Neural crest cell (in vitro differentiated cells): Measurements from ENCODE around the gene ARL4A. TPM values are rescaled to one million over a fixed set of nuclear protein-coding genes. Genes with fewer than 3 reads are reported as not detected.

Experiments
- DNase-seq: peaks from one replicate; pipeline ENCODE4 v3.0.0; 2021; ENCODE audit warnings: low read depth, mixed read lengths, low spot score
- H3K27ac Mint-ChIP-seq: one replicate; pipeline ENCODE4 v1.8.0; 2021; ENCODE audit warnings: mild to moderate bottlenecking, mixed read lengths; ENCODE audit not compliant: unreplicated experiment
- H3K27me3 Mint-ChIP-seq: 2 replicates; pipeline ENCODE4 v1.8.0; 2021; ENCODE audit warnings: low read depth, mild to moderate bottlenecking, mixed read lengths
- H3K36me3 Mint-ChIP-seq: 2 replicates; pipeline ENCODE4 v1.8.0; 2021; ENCODE audit warnings: low read depth, mild to moderate bottlenecking, mixed read lengths
- H3K4me1 Mint-ChIP-seq: 2 replicates; pipeline ENCODE4 v1.8.0; 2021; ENCODE audit warnings: mixed read lengths
- H3K4me3 Mint-ChIP-seq: one replicate; pipeline ENCODE4 v1.8.0; 2021; ENCODE audit warnings: mild to moderate bottlenecking, mixed read lengths
- H3K9me3 Mint-ChIP-seq: 2 replicates; pipeline ENCODE4 v1.8.0; 2021; ENCODE audit warnings: mixed read lengths
- CTCF ChIP-seq: fragments of 200-600 bp; sonication (generic); conservative IDR thresholded peaks from 2 replicates; pipeline ENCODE4 v1.5.0; 2021; ENCODE audit warnings: antibody characterized with exemption, mild to moderate bottlenecking
- total RNA-seq: library from RNA; stranded (reverse); gene quantifications from 2 replicates; pipeline ENCODE4 v1.2.1, GENCODE V29; 2021

ARL4A gene
- total RNA-seq, 1 donor from 2014 or later = 71.1 TPM

DNA sequence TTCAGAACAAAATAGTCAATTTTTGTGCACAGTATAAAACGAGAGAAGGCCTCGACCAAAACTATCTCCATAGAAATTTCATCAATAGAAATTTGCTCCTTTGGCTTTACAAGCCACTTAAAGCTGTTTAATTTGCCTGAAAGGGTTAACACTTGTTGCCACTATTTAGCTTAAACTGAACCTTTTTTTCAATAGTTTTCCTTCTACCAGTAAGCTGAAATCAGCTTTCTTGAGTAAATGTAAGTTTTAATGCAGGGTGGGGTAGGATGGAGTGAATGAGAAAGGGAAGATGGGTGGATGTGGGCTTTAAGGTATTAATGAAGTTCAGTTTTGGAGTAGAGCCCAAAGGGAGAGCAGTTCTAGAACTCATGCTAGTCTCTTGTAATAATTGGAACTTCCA is 39.5 kb downstream of the ARL4A start:
- no peaks in the 10 kb centered on the region for H3K36me3 Mint-ChIP-seq
- H3K27ac Mint-ChIP-seq = no peak overlapping the region
- peaks cover 28% of the 10 kb centered on the region for H3K4me1 Mint-ChIP-seq
- peaks cover 3% of the 10 kb centered on the region for H3K9me3 Mint-ChIP-seq
- H3K4me3 Mint-ChIP-seq = no peak overlapping the region
- TF ChIP-seq CTCF = no peak
- no peaks in the 10 kb centered on the region for H3K27me3 Mint-ChIP-seq
- no peak for DNase-seq

DNA sequence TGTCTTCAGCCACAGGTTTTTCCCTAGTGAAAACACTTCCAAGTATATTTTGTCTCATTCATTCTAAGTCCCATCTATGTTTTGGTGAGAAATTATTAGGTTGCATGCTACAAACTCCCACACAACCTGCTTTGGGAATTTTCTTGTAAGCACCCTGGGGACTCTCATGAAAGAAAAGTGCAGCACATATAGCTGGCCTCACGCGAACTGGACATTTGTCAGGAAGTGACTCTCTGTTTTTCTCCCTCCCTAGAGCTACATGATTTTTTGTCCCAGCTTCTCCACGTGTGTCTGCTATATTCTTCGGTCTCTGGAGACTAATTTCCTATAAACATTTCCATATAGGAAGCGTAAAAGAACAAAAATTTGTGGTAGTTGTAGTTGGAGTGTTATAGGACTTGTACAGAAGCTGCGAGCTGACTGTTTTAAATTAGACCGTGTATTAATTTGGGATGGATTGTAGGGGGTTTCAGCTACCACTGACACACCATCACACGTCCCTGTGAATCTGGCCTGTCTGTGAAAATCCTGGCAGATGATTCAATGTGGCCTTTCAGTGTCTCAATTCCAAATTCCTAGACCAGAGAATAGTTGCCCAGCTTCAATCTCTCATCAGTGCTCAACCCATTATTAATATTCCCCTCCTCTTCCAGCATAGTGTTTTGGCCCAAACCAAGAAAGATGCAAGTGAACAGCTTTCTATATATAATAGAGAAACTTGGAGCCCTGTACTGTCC is 40.2 kb downstream of the ARL4A start:
- peaks cover 3% of the 10 kb centered on the region for H3K9me3 Mint-ChIP-seq
- no peak for TF ChIP-seq CTCF
- no peak overlapping the region for H3K4me3 Mint-ChIP-seq

GRCh38 chr7:12728192-12728538 is 40.7 kb downstream of the ARL4A start:
- H3K4me1 Mint-ChIP-seq = peaks cover 22% of the 10 kb centered on the region
- DNase-seq = no peak
- no peak for TF ChIP-seq CTCF
- no peaks in the 10 kb centered on the region for H3K27me3 Mint-ChIP-seq
- no peak overlapping the region for H3K27ac Mint-ChIP-seq
- H3K36me3 Mint-ChIP-seq = no peaks in the 10 kb centered on the region
- H3K9me3 Mint-ChIP-seq = peaks cover 3% of the 10 kb centered on the region
- no peak overlapping the region for H3K4me3 Mint-ChIP-seq

More for the DNA sequence above, 40.2 kb downstream of the ARL4A start:
- H3K4me1 Mint-ChIP-seq = peaks cover 26% of the 10 kb centered on the region
- no peaks in the 10 kb centered on the region for H3K36me3 Mint-ChIP-seq
- DNase-seq = no peak
- no peak overlapping the region for H3K27ac Mint-ChIP-seq
- no peaks in the 10 kb centered on the region for H3K27me3 Mint-ChIP-seq

DNA sequence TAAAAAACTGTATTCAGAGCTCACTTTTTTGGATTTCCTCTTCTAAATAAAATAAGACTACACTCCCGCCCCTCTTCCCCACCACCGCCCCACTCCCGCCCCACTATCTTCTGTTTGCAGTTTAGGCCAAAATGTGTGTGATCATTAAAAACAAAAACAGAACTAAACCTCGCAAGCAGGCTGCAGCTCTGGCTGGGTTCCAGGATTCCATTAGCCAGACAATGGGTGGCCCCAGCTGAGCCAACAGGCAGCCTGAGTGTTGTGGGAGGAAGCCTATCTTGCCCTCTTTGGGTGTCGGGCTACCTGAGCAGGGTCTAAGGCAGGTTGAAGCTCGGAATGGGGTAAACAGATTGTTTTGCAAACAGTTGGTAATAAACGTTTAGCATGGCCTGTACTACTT is 41.7 kb downstream of the ARL4A start:
- peaks cover 3% of the 10 kb centered on the region for H3K9me3 Mint-ChIP-seq
- TF ChIP-seq CTCF = no peak
- H3K36me3 Mint-ChIP-seq = no peaks in the 10 kb centered on the region
- H3K27ac Mint-ChIP-seq = no peak overlapping the region
- H3K4me3 Mint-ChIP-seq = no peak overlapping the region
- peaks cover 19% of the 10 kb centered on the region for H3K4me1 Mint-ChIP-seq
- no peak for DNase-seq
- no peaks in the 10 kb centered on the region for H3K27me3 Mint-ChIP-seq

DNA sequence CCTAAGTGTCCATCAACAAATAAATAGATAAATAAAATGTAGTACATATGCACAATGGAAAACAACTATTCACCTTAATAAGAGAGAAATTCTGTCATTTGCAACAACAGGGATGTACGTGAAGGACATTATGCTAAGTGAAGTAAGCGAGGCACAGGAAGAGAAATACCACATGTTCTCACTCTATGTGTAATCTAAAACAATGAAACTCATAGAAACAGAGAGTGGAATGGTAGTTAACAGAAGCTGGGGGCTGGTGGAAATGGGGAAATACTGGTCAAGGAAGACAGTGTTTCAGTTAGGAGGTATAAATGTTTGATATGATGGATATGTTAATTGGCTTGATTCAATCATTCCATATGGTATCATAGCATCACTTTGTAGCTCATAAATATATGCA is 43.1 kb downstream of the ARL4A start:
- no peak for DNase-seq
- Mint-ChIP-seq H3K27me3 (no peaks in the 10 kb centered on the region), H3K4me1 (peaks cover 19% of the 10 kb centered on the region), H3K27ac (no peak overlapping the region), H3K4me3 (no peak overlapping the region), H3K9me3 (no peaks in the 10 kb centered on the region), H3K36me3 (no peaks in the 10 kb centered on the region)
- no peak for TF ChIP-seq CTCF
